ENCODE data around the gene SHISA8. TPM values are rescaled to one million over a fixed set of nuclear protein-coding genes. Genes with fewer than 3 reads are reported as not detected.

SHISA8 gene
- total and polyA plus RNA-seq, 2 of the 13 experiments (the other 11 are each of a cell fraction or from before 2014, with no cell fraction given): not detected

GRCh38 chr22:41946629-41947423 is 32.0 kb upstream of the SHISA8 start, which contains the start of gene CENPM (continued):
- TF ChIP-seq FOXA1 (IDR thresholded peaks at IDR 0.05) (no peak), FOXA1 (CRISPR knock-in tag; IDR thresholded peaks at IDR 0.05) (0 out of 2 replicates have a peak, but pooled peaks have one; percentile 28), CREB1 (IDR thresholded peaks at IDR 0.05) (no peak), CREB1 (CRISPR knock-in tag; IDR thresholded peaks at IDR 0.05) (peak; percentile 50; the same call in 1 of the 2 replicates), ZBTB3 (CRISPR knock-in tag; IDR thresholded peaks at IDR 0.05; ENCODE audit: borderline replicate concordance, low read depth) (peak; percentile 91; the same call in 1 of the 2 replicates), MYPOP (CRISPR knock-in tag; IDR thresholded peaks at IDR 0.05) (peak; percentile 94), FOXK1 (CRISPR knock-in tag; IDR thresholded peaks at IDR 0.05; ENCODE audit: borderline replicate concordance, low read depth) (no peak; the same call in 1 of the 2 replicates), AKAP8 (CRISPR knock-in tag; IDR thresholded peaks at IDR 0.05) (no peak), ZNF34 (CRISPR knock-in tag; IDR thresholded peaks at IDR 0.05; ENCODE audit: borderline replicate concordance) (0 out of 2 replicates have a peak, but pooled peaks have one; percentile 64), ZFP91 (CRISPR knock-in tag; IDR thresholded peaks at IDR 0.05; ENCODE audit: borderline replicate concordance) (peak; percentile 100), AGO1 (IDR thresholded peaks at IDR 0.05; ENCODE audit: low read depth, low read length, poor library complexity, severe bottlenecking) (no peak), ZNF570 (CRISPR knock-in tag; IDR thresholded peaks at IDR 0.05; ENCODE audit: borderline replicate concordance) (peak; percentile 93), DRAP1 (CRISPR knock-in tag; IDR thresholded peaks at IDR 0.05) (0 out of 2 replicates have a peak, but pooled peaks have one; percentile 49), ONECUT2 (CRISPR knock-in tag; IDR thresholded peaks at IDR 0.05) (0 out of 2 replicates have a peak, but pooled peaks have one; percentile 15), NFE2 (CRISPR knock-in tag; IDR thresholded peaks at IDR 0.05) (no peak), REPIN1 (CRISPR knock-in tag; IDR thresholded peaks at IDR 0.05; ENCODE audit: borderline replicate concordance, low read depth) (peak; percentile 77), ZNF512B (CRISPR knock-in tag; IDR thresholded peaks at IDR 0.05; ENCODE audit: borderline replicate concordance) (no peak), EED (CRISPR knock-in tag; IDR thresholded peaks at IDR 0.05) (no peak), ZNF225 (CRISPR knock-in tag; IDR thresholded peaks at IDR 0.05) (peak; percentile 43; the same call in 1 of the 2 replicates), SKI (IDR thresholded peaks at IDR 0.05; ENCODE audit: partially characterized antibody) (no peak), YEATS2 (CRISPR knock-in tag; IDR thresholded peaks at IDR 0.05; ENCODE audit: borderline replicate concordance) (peak; percentile 49; the same call in 1 of the 2 replicates)

All from HepG2 (cell line).